Lung (tissue), 12 donors: ENCODE measurements around the gene SLC23A3. TPM values are rescaled to one million over a fixed set of nuclear protein-coding genes. Genes with fewer than 3 reads are reported as not detected.

Experiments
- ATAC-seq: fragments of 200-7000 bp; cut with Tn5 transposase; one replicate; pipeline ENCODE4 v1.9.1; 2020; ENCODE audit warnings: moderate number of reproducible peaks; ENCODE audit not compliant: insufficient read depth, low FRiP score
- DNase-seq, 3 donors: peaks; one replicate each; pipeline ENCODE4 v3.0.0-alpha.2; 2013 to 2017
- H3K27ac ChIP-seq, 2 donors: one replicate each; pipeline ENCODE4 v1.5.1; 2013; ENCODE audit warnings: mild to moderate bottlenecking in 2 of 2, moderate library complexity in 2 of 2, control low read depth in 1 of 2, inconsistent platforms in 1 of 2, low read depth in 1 of 2, low read length in 1 of 2
- H3K27me3 ChIP-seq, 3 donors: one replicate each; pipeline ENCODE4 v1.5.1; 2013; ENCODE audit warnings: low read length in 2 of 3; ENCODE audit not compliant: control insufficient read depth in 3 of 3, insufficient read depth in 3 of 3
- H3K36me3 ChIP-seq, 4 donors: one replicate each; pipeline ENCODE4 v1.5.1; 2013; ENCODE audit warnings: low read length in 4 of 4, mild to moderate bottlenecking in 1 of 4, moderate library complexity in 1 of 4; ENCODE audit not compliant: control insufficient read depth in 4 of 4, insufficient read depth in 4 of 4
- H3K4me1 ChIP-seq, 5 donors: one replicate each; pipeline ENCODE4 v1.5.1; 2013; ENCODE audit warnings: low read length in 5 of 5, mild to moderate bottlenecking in 2 of 5, moderate library complexity in 1 of 5; ENCODE audit not compliant: control insufficient read depth in 5 of 5, insufficient read depth in 5 of 5
- H3K4me3 ChIP-seq: one replicate; pipeline ENCODE4 v1.5.1; 2013; ENCODE audit warnings: mild to moderate bottlenecking, control low read depth, moderate library complexity
- H3K9ac ChIP-seq, 2 donors: one replicate each; pipeline ENCODE4 v1.5.1; 2013; ENCODE audit warnings: low read length in 2 of 2, control low read depth in 1 of 2; ENCODE audit not compliant: insufficient read depth in 1 of 2
- H3K9me3 ChIP-seq, 4 donors: one replicate each; pipeline ENCODE4 v1.5.1; 2013; ENCODE audit warnings: low read length in 3 of 4, mild to moderate bottlenecking in 1 of 4, moderate library complexity in 1 of 4; ENCODE audit not compliant: control insufficient read depth in 4 of 4, insufficient read depth in 3 of 4
- WGBS, 2 donors: extraction: QIAGEN DNeasy Blood & Tissue Kit; methylation state at CpG; one replicate each; pipeline ENCODE4 v1.1.7; 2013; 5-methylcytosine and 5-hydroxymethylcytosine counted together
- polyA plus RNA-seq, 2 donors: library from polyadenylated mRNA; stranded (reverse); fragments of 200-250 nt; gene quantifications; one replicate each; pipeline ENCODE4 v1.2.1, GENCODE V29; 2013
- total RNA-seq, 2 donors: library from RNA; depleted of rRNA in 1 of 2; stranded (reverse); fragments of >200 nt in 1 of 2; gene quantifications; one replicate each; pipeline ENCODE4 v1.2.1, GENCODE V29; 2014 to 2021
- TF ChIP-seq, protein P1 (sequence below): IDR thresholded peaks from 2 replicates; pipeline ENCODE4 v1.5.1; 2012; ENCODE audit warnings: mild to moderate bottlenecking; ENCODE audit errors: control extremely low read depth, extremely low read depth
- donor health status: control.
- donor health status: control.
- donor health status: Bipolar disorder and iron deficiency.
- donor health status: healthy.
- donor health status: DM: yes; HTN: yes; CAD: no.

SLC23A3 gene
- total and polyA plus RNA-seq, 4 donors, result 0.80 to 2.5 (median 1.9) TPM

DNA sequence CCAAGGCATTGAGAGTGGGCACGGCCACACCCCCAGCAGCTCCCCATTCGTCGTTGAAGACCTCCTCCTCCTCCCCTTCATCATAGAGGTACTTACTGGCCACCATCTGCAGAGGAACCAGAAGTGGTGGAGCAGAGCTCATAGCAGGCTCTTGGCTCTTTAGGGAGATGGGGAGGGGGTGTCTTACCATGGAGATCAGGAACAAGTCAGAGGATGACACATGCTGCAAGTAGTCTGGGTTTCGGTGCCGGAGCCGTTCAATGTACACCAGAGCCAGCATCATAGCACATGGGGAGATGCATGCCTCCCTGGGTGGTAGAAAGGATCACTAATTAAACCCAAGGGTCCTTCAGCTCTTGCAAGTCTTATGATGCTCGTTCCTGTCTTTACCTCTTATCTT lies 5.0 kb upstream of the SLC23A3 start:
- Histone ChIP-seq H3K27ac (no peak overlapping the region), H3K36me3 (peaks cover 8 to 28% (median 13%) of the 10 kb centered on the region in 4 donors), H3K9ac (no peak overlapping the region), H3K4me3 (no peak overlapping the region), H3K9me3 (no peaks in the 10 kb centered on the region), H3K27me3 (no peaks in the 10 kb centered on the region), H3K4me1 (peaks cover 3 to 23% (median 8%) of the 10 kb centered on the region in 5 donors)
- TF ChIP-seq, protein P1, sequence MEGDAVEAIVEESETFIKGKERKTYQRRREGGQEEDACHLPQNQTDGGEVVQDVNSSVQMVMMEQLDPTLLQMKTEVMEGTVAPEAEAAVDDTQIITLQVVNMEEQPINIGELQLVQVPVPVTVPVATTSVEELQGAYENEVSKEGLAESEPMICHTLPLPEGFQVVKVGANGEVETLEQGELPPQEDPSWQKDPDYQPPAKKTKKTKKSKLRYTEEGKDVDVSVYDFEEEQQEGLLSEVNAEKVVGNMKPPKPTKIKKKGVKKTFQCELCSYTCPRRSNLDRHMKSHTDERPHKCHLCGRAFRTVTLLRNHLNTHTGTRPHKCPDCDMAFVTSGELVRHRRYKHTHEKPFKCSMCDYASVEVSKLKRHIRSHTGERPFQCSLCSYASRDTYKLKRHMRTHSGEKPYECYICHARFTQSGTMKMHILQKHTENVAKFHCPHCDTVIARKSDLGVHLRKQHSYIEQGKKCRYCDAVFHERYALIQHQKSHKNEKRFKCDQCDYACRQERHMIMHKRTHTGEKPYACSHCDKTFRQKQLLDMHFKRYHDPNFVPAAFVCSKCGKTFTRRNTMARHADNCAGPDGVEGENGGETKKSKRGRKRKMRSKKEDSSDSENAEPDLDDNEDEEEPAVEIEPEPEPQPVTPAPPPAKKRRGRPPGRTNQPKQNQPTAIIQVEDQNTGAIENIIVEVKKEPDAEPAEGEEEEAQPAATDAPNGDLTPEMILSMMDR, result no peak
- DNase-seq (no peak), ATAC-seq (no peak)
- 87 to 90% methylated on average over 7 of the region's 7 CpGs for WGBS, 2 donors

DNA sequence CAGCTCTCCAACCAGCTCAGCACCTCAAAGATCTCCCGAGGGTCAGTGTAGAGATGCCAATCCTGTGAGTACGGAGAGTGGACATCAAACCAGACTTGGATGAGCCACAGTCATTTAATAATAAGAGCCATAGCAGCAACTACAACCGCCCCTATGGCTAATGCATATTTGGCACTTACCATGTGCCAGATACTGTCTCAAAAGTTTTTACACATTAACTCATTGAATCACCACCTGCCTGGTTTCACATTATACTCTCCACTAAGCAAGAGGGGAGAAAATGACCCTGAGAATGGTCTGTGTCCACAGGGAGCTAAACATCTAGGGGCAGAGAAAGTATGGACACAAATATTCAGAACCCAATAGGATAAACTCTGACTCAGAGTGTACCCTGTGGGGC lies 4.3 kb upstream of the SLC23A3 start:
- DNase-seq, result no peak
- ATAC-seq, result no peak
- Histone ChIP-seq H3K4me3 (no peak overlapping the region), H3K27ac (no peak overlapping the region), H3K9ac (no peak overlapping the region), H3K36me3 (peaks cover 2 to 25% (median 11%) of the 10 kb centered on the region in 4 donors), H3K9me3 (no peaks in the 10 kb centered on the region), H3K4me1 (peaks cover 2 to 17% (median 5%) of the 10 kb centered on the region in 5 donors), H3K27me3 (no peaks in the 10 kb centered on the region)
- TF ChIP-seq, protein P1, result no peak
- 93 to 96% methylated on average over 3 of the region's 3 CpGs for WGBS, 2 donors

DNA sequence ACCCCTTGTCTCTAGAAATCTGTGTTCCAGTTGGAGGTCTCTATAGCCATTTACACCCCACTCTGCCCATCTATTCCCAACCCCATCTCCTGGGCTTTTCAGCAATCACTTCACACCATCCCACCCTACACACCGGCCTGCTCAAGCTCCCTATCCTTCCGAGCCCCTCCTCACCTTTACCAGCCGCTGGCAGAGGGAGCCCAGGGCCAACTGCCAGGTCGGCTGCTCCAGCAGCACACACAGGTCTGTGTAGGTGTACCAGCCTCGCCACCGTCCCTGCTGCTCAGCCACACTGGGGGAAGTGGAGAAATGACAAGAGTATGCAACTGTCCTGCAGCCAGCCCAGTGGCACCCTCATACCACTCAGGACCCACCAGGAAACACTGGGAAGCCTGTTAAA lies 3.3 kb upstream of the SLC23A3 start:
- Histone ChIP-seq H3K36me3 (peaks cover 2 to 25% (median 11%) of the 10 kb centered on the region in 4 donors), H3K4me1 (peaks cover 0 to 11% (median 2%) of the 10 kb centered on the region in 5 donors), H3K4me3 (no peak overlapping the region), H3K9ac (no peak overlapping the region), H3K27me3 (no peaks in the 10 kb centered on the region), H3K9me3 (no peaks in the 10 kb centered on the region), H3K27ac (no peak overlapping the region)
- TF ChIP-seq, protein P1, result no peak
- DNase-seq, result no peak
- no peak for ATAC-seq
- 95 to 98% methylated on average over 6 of the region's 6 CpGs for WGBS, 2 donors
